SIG-M5 (cell line): ENCODE measurements around the gene GLDN.

Source experiments
- DNase-seq: peaks from one replicate; lab custom pipeline; 2025; lab: John Stamatoyannopoulos, UW

The GLDN gene

DNA sequence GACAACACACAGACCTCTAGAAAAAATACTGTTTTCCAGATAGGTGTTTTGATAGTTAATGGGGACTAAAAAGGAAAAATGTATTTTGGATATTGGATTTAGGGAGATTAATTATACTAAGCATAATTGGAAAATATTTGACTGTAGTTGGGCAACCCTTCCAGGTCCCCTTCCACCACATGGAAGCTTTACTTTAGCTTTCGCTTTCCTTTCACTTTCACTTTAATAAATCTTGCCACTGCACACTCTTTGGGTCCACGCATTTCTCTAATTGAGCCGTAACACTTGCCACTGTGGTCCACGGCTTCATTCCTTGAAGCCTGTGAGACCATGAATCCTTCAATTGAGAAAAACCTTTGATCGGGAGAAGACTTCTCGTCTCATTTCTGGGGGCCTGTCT lies 15.5 kb downstream of the GLDN start:
- no peak for DNase-seq

- no peak for DNase-seq
Measured at GRCh38 chr15:51359981-51360380, 18.5 kb downstream of the GLDN start.

DNA sequence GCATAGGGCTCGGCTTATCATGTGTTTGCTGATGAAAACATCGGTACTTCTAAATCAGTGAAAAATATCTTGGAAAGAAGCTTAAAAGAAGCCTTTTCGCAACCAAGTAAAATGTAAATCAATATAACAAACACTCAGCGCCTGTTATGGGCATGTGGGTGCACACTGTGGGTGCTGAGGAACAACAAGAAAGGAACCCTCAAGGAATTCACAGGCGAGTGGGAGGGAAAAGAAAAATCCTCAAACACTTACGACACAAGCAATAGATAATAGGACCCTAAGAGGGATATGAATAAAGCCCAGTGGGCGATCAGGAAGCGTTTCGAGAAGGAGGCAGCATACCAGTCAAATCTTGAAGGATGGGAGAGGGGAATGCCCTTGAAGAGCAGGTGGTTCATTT lies 21.9 kb downstream of the GLDN start:
- no peak for DNase-seq

DNA sequence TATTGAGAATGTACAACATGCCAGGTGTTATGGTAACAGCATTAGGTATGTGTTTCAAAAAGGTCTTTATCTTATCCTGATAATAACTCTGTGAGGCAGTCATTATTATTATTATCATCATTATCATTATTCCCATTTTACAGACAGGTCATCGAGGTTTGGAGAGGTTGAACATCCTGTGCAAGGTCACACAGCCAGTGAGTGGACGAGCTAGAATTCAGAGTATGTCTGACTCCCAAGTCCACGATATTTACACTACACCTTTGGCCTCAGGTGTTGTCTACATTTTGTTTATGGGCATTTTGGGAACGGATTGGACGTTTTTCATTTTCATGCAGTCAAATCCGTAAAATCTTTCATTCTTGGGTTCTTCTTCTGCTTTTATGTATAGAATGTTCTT lies 24.0 kb downstream of the GLDN start:
- DNase-seq: no peak

GRCh38 chr15:51366071-51366470 lies 24.6 kb downstream of the GLDN start:
- DNase-seq: no peak

DNA sequence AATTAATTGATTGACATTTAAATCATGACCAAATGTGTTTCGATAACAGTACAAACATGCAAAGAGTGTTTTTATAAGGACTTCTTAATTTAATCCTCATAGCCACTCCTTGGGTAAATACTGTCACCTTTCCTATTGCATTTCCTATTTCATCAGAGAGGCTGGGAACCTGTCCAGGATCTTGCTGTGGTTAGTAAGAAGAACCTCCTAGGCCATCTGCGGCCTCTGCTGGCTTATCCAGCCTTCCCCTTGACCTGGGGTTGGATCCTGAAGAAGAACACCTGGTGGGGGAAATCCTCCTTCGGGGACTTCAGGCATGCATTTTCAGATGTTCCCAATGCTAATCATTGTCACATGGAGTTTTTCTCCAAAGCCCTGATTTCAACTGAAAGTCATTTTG lies 25.5 kb downstream of the GLDN start:
- DNase-seq: no peak

DNA sequence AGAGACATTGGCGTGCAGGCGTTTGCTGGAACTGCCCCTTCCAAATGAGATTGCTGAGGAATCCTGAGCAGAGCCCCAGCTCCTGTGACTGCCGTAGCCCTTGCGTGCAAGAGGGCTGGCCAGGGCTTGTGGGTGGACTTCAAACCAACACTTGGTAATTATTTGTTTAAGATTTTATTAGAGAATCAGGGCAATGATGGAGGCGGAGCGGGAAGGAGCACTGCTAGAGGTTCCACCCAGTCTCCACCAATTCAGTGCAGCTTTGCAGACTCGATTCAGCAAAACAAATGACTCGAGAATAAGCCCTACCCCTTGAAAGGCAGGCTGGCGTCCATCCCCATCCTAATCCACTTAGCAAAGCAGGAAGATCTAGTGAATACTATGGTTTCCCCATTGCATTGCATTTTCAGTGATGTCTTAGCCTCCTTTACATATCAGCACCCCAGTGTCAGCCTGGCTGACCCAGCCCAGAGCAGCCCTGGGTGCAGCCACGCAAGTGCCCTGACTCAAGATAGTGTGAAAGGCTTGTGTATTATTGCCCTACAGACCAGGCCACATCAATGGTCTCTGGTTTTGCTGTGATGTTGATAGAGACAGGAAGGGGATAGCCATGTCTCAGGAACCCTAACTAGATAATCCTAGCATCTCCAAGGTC lies 26.0 kb downstream of the GLDN start:
- no peak for DNase-seq

DNA sequence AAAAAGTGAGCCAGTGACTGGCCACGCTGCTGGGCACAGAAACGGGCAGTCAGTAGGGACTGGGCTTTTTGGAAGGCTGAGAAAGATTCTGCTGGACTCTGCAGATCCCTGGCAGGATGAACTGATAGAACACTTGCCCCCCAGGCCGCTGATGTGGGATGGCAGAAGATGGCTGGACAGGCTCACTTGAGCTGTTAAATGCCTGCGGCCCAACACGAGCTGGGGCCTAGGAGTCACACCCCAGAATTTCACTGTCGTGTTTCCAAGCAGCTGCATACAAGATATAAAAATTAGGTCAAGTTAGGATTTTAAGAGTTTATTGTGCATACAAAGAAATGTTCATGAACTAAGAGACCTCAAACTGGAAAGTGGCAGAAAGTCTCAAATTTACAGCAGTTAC lies 26.9 kb downstream of the GLDN start:
- no peak for DNase-seq

GRCh38 chr15:51368751-51369450 lies 27.4 kb downstream of the GLDN start:
- no peak for DNase-seq

DNA sequence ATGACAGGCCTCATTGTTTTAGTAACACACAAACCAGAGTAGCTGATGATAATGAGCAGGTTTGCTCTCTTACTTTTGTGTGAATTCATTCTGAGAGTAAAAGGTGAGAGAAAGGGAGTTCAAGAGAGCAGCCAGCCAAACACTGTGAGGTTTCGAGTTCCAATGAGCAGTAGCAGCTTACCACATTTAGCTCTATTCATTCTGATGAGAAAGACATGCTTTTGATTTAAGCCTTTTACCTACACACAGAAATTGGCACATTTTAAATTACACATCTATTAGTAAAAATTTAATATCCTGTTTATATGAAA lies 28.0 kb downstream of the GLDN start:
- DNase-seq: no peak

DNA sequence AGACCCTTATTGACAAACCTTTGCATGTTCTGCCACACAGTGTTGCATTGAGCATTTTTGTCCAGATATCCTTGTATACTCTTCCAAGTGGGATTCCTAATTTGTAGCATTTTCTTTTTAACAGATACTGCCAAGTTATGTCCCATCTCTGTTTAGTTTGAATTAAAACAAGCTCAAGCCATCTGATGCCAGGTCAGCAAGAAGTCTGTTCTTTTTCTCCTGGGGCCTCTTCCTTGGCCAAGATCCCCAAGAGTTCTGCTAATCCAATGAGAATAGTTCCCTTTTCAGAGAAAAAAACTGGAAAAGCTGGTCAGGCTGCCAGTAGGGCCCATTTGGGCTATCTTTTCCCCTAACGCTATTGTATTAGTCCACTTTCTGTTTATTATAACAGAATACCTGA lies 29.8 kb downstream of the GLDN start:
- no peak for DNase-seq

DNA sequence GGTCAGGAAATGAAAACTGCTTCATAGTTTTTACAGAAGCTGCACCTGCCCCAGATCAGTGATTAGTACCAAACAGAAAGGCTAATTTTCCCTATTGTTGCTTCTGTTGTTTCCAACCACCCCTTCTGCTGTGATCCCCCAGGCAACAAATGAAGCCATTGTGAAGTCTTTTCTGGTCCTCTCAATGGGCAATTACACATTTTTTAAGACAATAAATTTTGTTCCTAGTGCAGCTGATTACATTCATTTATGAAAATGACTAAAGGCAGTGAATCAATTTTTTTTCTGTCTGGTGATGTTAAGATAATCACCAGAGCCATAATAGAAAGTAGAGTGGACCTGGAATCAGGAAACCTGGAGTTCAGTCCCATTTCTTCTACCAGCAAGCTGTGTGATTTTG lies 32.7 kb downstream of the GLDN start:
- DNase-seq: no peak

DNA sequence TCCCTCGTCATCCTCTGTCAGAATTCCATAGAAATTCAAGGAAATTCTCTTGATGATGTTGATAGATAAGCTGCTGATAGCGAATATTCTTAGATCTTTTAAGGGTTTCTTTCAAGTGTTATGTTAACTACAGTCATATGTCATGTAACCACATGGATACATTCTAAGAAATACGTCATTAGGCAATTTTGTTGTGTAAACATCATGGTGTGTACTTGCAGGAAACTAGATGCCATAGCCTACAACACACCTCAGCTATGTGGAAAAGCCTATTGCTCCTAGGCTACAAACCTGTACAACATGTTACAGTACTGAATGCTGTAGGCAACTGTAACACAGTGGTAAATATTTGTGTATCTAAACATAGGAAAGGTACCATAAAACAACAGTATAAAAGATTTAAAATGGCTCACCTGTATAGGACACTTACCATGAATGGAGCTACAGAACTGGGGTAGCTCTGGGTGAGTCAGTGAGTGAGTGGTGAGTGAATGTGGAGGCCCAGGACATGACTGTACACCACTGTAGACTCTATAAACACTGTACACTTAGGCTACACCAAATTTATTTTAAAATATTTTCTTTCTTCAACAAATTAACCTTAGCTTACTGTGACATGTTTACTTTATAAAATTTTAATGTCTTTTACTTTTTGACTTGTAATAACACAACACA lies 34.6 kb downstream of the GLDN start:
- DNase-seq: no peak

DNA sequence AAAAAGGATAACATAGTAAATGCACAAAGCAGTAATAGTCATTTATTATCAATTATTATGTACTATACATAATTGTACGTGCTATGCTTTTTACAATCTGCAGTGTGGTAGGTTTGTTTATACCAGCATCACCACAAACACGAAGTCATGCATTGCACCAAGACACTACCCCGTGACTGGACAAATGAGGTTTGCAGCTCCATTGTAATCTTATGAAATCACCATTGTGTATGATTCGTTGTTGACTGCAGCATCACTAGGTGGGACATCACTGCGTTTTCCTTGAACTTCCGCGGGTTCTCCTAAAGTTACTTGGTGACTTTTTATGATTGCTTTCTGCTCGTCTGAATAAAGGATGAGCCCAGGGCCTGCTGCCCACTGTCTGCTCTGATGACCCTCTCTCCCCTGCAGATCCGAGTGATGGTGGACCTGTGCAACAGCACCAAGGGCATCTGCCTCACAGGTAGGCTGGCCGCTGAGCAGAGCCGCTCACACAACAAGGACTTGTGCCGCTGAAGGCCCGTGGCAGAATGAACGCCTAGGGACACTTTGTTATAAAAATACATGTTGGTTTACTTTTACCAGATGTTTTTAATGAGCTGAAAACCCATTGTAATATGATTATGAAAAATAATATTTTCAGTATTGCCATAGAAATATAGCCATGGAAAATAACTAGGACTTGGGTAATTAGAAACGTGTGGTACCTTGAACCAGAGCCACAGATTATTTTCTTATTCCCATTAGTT lies 35.8 kb downstream of the GLDN start:
- no peak for DNase-seq

DNA sequence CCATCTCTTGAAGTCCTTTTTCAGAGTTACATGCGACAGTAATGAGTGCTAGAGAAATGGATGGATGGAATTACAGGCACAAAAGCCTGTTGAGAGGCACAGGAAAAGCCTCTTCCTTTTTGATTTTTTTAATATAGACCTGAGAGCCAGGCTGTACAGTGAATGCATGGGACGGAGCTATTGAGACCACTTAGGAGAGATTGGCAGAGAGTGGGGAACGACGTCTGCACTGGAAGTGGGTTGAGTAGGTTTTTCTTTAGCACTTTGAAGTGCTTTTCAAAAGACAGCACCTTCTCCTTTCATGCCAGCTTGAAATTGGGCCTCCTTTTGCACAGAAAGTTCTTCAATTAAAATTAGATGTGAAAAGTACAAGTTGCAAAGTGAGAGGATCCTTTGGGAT lies 37.0 kb downstream of the GLDN start:
- no peak for DNase-seq

DNA sequence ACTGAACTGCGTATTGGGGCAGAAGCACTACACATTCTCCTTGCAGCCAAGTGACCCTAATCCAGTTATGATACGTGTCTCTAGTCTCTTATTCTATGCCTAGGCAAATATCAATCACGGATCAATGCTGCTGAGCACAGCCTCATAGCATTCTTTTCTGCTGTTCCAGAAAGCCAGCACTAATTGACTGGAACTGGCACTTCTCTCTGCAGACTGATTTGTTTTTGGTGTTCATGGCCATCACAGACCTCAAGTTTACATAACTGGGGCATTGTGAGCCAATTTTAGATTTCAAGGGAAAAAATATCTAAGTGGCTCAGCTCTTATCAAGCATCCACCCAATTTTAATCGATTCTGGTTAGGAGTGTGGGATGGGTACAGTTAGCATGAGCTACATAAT lies 37.9 kb downstream of the GLDN start:
- DNase-seq: no peak

- DNase-seq: no peak
Measured at GRCh38 chr15:51380999-51381806, 39.7 kb downstream of the GLDN start.

DNA sequence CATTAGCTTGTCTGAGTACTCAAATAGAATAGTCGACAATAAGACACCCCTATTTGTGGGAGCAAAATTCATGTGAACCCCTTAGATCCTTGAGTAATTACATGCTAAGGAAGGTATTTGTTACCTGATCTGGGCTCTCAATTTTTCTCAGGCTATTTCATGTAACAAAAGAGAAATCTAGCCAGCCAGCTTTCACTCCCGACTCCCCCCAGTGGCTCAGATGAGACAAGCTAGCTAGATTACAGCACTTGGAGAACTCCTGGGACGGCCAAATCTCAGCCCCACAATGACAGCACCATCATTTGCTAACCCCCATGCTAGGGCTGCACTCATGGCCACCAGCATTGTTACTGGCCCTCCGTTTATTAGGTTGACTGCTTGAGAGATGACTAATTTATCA lies 41.3 kb downstream of the GLDN start:
- no peak for DNase-seq

- DNase-seq: no peak
Measured at GRCh38 chr15:51386029-51386428, 44.6 kb downstream of the GLDN start.

DNA sequence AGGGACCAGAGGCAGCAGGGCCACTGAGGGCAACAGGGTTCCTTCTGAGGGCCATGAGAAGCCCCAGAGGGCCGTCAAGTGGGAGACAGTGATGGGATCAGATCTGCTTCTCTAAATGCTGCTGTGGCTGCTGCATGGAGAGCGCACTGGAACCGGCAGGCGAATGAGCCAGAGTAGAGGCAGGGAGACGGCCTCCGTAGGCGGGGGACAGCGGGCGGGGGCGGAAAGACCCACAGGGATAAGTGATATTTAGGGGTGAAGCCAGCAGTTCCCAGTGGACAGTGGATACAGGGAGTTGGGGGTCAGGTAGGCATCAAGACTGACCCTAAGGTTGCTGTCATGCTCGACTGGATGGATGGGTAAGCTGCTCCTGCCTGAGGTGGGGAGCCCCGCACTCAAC lies 45.0 kb downstream of the GLDN start:
- no peak for DNase-seq

DNA sequence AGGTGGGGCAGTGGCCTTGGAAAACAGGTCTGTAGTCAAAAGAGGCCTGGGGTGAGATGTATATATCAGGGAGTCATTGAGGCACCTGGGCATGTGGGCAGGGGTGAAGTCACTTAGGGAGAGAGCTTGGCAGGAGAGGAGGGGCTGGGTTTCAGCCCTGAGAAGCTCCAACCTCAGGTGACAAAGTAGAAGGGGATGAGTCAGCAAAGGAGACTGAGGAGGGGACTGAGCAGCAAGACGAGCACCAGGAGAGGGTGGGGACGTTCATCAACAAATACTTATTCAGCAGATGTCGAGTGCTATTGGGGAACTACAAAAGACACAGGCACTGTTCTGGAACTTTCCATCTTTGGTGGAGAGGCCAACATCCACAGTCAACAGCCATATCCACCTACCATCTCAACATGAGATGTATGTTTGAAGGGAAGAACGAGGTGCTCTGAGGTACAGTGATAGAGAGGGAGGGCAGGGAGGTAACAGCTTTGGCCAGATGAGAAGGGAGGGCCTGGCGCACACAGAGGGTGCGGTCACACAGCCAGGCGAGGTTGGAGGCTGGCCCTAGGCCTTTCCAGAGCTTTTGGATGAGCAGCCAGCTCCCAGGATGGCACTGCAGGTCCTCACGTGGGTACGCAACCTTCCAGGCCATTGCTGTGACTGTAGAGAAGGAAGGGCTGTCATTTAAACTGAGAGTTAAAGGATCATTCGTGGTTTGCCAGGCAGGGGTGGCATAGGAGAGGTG lies 45.7 kb downstream of the GLDN start:
- DNase-seq: no peak

DNA sequence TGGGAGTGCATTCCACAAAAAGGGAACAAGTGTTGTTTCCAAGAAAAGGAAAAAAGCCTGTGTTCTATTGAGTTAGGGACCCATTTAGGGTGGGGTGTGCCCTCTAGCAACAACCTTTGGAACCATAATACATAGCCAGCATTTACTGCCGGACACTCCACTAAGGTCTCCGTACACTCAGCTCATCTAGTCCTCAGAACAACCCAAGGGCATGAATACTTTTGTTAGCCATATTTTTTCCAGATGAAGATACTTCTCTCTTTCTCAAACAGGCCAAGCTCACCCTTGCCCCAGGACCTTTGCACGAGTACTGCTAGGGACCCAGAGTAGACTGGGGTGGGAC lies 46.2 kb downstream of the GLDN start:
- no peak for DNase-seq
